ENCODE results near the gene GPR83. TPM values are rescaled to one million over a fixed set of nuclear protein-coding genes. Genes with fewer than 3 reads are reported as not detected.
"Not testable (repeated sequence)": the region's sequence is repeated elsewhere in the genome, so short reads cannot be mapped to it uniquely, and the experiment has no call there.

GPR83 gene
- total RNA-seq, 1 donor from 2014 or later = 0.09 TPM

DNA sequence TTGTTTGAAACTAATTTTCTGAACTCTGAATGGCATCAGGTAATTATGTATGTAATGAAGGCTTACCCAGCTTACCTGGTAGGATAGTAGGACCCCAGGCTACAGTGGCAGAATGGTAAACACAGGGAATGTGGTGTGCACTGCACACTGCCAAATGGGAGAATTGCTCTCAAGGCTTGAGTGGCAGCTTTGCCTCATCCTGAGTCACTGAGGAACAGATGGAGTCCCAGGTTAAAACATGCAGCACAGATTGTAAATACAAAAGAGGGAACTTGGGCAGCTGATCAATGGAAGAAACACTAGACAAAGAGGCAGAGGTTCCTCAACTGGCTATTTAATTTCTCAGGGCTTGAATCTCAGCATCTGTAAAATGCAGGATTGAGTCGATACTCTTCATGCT lies 24.4 kb downstream of the GPR83 start:
- TF ChIP-seq, protein P1, sequence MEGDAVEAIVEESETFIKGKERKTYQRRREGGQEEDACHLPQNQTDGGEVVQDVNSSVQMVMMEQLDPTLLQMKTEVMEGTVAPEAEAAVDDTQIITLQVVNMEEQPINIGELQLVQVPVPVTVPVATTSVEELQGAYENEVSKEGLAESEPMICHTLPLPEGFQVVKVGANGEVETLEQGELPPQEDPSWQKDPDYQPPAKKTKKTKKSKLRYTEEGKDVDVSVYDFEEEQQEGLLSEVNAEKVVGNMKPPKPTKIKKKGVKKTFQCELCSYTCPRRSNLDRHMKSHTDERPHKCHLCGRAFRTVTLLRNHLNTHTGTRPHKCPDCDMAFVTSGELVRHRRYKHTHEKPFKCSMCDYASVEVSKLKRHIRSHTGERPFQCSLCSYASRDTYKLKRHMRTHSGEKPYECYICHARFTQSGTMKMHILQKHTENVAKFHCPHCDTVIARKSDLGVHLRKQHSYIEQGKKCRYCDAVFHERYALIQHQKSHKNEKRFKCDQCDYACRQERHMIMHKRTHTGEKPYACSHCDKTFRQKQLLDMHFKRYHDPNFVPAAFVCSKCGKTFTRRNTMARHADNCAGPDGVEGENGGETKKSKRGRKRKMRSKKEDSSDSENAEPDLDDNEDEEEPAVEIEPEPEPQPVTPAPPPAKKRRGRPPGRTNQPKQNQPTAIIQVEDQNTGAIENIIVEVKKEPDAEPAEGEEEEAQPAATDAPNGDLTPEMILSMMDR (IDR thresholded peaks at IDR 0.05; ENCODE audit: unreplicated experiment) = no peak
- H3K27me3 Mint-ChIP-seq (ENCODE audit: low read depth) = peaks cover 17% of the 10 kb centered on the region
- no peaks in the 10 kb centered on the region for H3K36me3 Mint-ChIP-seq
- H3K4me3 Mint-ChIP-seq = no peak overlapping the region
- no peak for DNase-seq (ENCODE audit: low spot score in 2 of 2, unreplicated experiment in 2 of 2)
- H3K27ac Mint-ChIP-seq = no peak overlapping the region
- H3K4me1 Mint-ChIP-seq = no peaks in the 10 kb centered on the region
- H3K9me3 Mint-ChIP-seq = peaks cover 1% of the 10 kb centered on the region

DNA sequence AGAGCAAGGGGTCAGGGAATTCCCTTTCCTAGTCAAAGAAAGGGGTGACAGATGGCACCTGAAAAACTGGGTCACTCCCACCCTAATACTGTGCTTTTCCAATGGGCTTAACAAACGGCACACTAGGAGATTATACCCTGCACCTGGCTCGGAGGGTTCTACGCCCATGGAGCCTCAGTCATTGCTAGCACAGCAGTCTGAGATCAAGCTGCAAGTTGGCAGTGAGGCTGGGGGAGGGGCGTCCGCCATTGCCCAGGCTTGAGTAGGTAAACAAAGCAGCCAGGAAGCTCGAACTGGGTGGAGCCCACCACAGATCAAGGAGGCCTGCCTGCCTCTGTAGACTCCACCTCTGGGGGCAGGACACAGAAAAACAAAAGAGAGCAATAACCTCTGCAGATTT lies 30.6 kb downstream of the GPR83 start:
- not testable (repeated sequence) for H3K4me1 Mint-ChIP-seq; H3K36me3 Mint-ChIP-seq; H3K27ac Mint-ChIP-seq; DNase-seq (ENCODE audit: low spot score in 2 of 2, unreplicated experiment in 2 of 2); H3K4me3 Mint-ChIP-seq
- peaks cover 12% of the 10 kb centered on the region for H3K9me3 Mint-ChIP-seq
- peaks cover 25% of the 10 kb centered on the region for H3K27me3 Mint-ChIP-seq (ENCODE audit: low read depth)

- H3K27me3 Mint-ChIP-seq (ENCODE audit: low read depth); DNase-seq (ENCODE audit: low spot score in 2 of 2, unreplicated experiment in 2 of 2); H3K27ac Mint-ChIP-seq; H3K36me3 Mint-ChIP-seq; H3K4me3 Mint-ChIP-seq; H3K4me1 Mint-ChIP-seq: not testable (repeated sequence)
- peaks cover 16% of the 10 kb centered on the region for H3K9me3 Mint-ChIP-seq
These were observed 50.2 kb downstream of the GPR83 start for GRCh38 chr11:94350850-94351563.

DNA sequence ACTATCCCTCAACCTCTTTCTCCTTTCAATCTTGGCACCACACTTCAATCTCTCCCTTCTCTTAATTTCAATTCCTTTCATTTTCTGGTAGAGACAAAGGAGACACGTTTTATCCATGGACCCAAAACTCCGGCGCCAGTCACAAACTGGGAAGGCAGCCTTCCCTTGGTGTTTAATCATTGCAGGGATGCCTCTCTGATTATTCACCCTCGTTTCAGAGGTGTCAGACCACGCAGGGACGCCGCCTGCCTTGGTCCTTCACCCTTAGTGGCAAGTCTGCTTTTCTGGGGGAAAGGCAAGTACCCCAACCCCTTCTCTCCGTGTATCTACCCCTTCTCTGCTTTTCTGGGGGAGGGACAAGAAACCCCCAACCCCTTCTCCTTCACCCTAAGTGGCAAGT lies 54.9 kb downstream of the GPR83 start:
- peaks cover 20% of the 10 kb centered on the region for H3K9me3 Mint-ChIP-seq
- not testable (repeated sequence) for H3K4me1 Mint-ChIP-seq; DNase-seq (ENCODE audit: low spot score in 2 of 2, unreplicated experiment in 2 of 2); H3K36me3 Mint-ChIP-seq; H3K27ac Mint-ChIP-seq; H3K27me3 Mint-ChIP-seq (ENCODE audit: low read depth); H3K4me3 Mint-ChIP-seq

DNA sequence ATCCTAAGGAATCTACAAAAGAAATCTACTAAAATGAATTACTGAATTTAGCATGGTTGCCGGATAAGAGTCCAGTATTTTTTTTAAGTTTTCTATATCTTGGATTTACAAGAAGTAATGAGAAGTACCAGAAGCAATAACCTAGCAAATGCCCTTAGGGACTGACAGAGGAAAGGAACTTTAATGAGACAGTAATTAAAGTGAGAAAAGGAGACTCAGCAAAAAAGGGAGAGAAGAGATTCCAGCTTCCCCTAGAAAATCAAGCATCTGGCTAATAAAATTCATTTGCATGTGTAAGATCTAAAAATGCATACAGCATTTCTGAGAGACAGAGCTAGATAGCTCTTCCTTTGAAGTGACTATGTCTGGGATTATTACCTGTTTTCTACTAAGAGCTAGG lies 57.7 kb downstream of the GPR83 start:
- H3K36me3 Mint-ChIP-seq = no peaks in the 10 kb centered on the region
- no peak overlapping the region for H3K4me3 Mint-ChIP-seq
- DNase-seq (ENCODE audit: low spot score in 2 of 2, unreplicated experiment in 2 of 2) = no peak
- no peak overlapping the region for H3K27ac Mint-ChIP-seq
- TF ChIP-seq, protein P1 (IDR thresholded peaks at IDR 0.05; ENCODE audit: unreplicated experiment) = no peak
- H3K4me1 Mint-ChIP-seq = no peaks in the 10 kb centered on the region
- peaks cover 25% of the 10 kb centered on the region for H3K9me3 Mint-ChIP-seq
- H3K27me3 Mint-ChIP-seq (ENCODE audit: low read depth) = no peaks in the 10 kb centered on the region

GRCh38 chr11:94342250-94342649 lies 59.0 kb downstream of the GPR83 start:
- peaks cover 21% of the 10 kb centered on the region for H3K9me3 Mint-ChIP-seq
- DNase-seq (ENCODE audit: low spot score in 2 of 2, unreplicated experiment in 2 of 2) = no peak
- no peak overlapping the region for H3K27ac Mint-ChIP-seq
- TF ChIP-seq, protein P1 (IDR thresholded peaks at IDR 0.05; ENCODE audit: unreplicated experiment) = no peak
- H3K4me1 Mint-ChIP-seq = no peaks in the 10 kb centered on the region
- H3K36me3 Mint-ChIP-seq = no peaks in the 10 kb centered on the region
- H3K4me3 Mint-ChIP-seq = no peak overlapping the region
- no peaks in the 10 kb centered on the region for H3K27me3 Mint-ChIP-seq (ENCODE audit: low read depth)

DNA sequence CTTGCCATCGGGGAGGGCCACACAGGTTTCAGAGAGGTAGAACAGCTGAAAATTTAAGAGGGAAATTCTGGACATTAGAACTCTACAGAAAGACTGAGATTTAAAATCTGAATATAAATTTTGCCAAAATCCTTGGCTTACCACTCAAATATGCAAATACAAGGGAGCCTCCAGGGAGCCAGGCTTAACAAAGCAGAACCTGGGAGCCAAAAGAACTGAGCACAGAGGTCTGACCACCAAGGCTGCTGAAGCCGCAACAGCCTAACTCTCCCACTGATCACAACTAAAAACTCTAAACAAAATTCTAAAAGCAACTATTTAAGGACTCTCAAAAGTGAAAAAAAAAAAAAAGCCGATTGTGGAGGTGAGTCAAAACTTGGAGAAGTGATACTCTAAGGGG lies 62.6 kb downstream of the GPR83 start:
- Mint-ChIP-seq H3K27me3 (ENCODE audit: low read depth) (peaks cover 3% of the 10 kb centered on the region), H3K4me3 (no peak overlapping the region), H3K9me3 (peaks cover 5% of the 10 kb centered on the region), H3K36me3 (no peaks in the 10 kb centered on the region), H3K27ac (no peak overlapping the region), H3K4me1 (no peaks in the 10 kb centered on the region)
- DNase-seq (ENCODE audit: low spot score in 2 of 2, unreplicated experiment in 2 of 2) = no peak
- TF ChIP-seq, protein P1 (IDR thresholded peaks at IDR 0.05; ENCODE audit: unreplicated experiment) = no peak
